GM06990 (cell line): ENCODE measurements around the gene PNKP.

Experiments used
- DNase-seq: peaks from one replicate; pipeline ENCODE4 v3.0.0-alpha.2; 2011; ENCODE audit not compliant: insufficient read length; ENCODE audit errors: extremely low read depth
- H3K27me3 ChIP-seq: replicated peaks from 2 replicates; pipeline ENCODE4 v1.6.0; 2011; ENCODE audit warnings: low read length; ENCODE audit not compliant: control insufficient read depth, insufficient read depth
- H3K36me3 ChIP-seq: 2 replicates; pipeline ENCODE4 v1.5.1; 2011; ENCODE audit warnings: low read length; ENCODE audit not compliant: control insufficient read depth, insufficient read depth
- H3K4me3 ChIP-seq: replicated peaks from 2 replicates; pipeline ENCODE4 v1.5.1; 2011; ENCODE audit warnings: low read depth, mild to moderate bottlenecking, control low read depth, low read length
- CTCF ChIP-seq: IDR thresholded peaks from 2 replicates; pipeline ENCODE4 v1.5.1; 2011; ENCODE audit warnings: low read length, control low read depth, mild to moderate bottlenecking, inconsistent platforms; ENCODE audit not compliant: insufficient read depth, poor library complexity, severe bottlenecking

The PNKP gene

GRCh38 chr19:49878744-49879070, 11.3 kb upstream of the PNKP start:
- Histone ChIP-seq H3K36me3 (peaks cover 34% of the 10 kb centered on the region), H3K27me3 (no peaks in the 10 kb centered on the region), H3K4me3 (peak overlapping the region; percentile 98)
- no peak for DNase-seq
- TF ChIP-seq CTCF = no peak

- Histone ChIP-seq H3K36me3 (peaks cover 29% of the 10 kb centered on the region), H3K4me3 (peak overlapping the region; percentile 98)
- DNase-seq = peak; percentile 96
Observed at GRCh38 chr19:49877879-49878743, 10.7 kb upstream of the PNKP start.

GRCh38 chr19:49877020-49877878, 9.9 kb upstream of the PNKP start, which contains the start of the genes AKT1S1 and TBC1D17:
AKT1S1 (minus strand) TSS chr19:49877355; CDS start chr19:49873295, 4,060 bp downstream.
TBC1D17 (plus strand) TSS chr19:49877702; CDS start chr19:49877724, 22 bp downstream.
- DNase-seq = peak; percentile 100
- TF ChIP-seq CTCF = no peak
- H3K36me3 ChIP-seq = peaks cover 22% of the 10 kb centered on the region

More at GRCh38 chr19:49877879-49878743, 10.7 kb upstream of the PNKP start:
- H3K27me3 ChIP-seq = no peaks in the 10 kb centered on the region
- no peak for TF ChIP-seq CTCF

GRCh38 chr19:49876422-49877019, 9.1 kb upstream of the PNKP start:
- H3K27me3 ChIP-seq = no peaks in the 10 kb centered on the region
- peak; percentile 98 for DNase-seq

More at GRCh38 chr19:49877020-49877878, 9.9 kb upstream of the PNKP start, which contains the start of the genes AKT1S1 and TBC1D17:
- no peaks in the 10 kb centered on the region for H3K27me3 ChIP-seq
- peak within 1 kb of the TSS; percentile 98 for H3K4me3 ChIP-seq

More at GRCh38 chr19:49876422-49877019, 9.1 kb upstream of the PNKP start:
- no peak for TF ChIP-seq CTCF
- Histone ChIP-seq H3K4me3 (peak overlapping the region; percentile 98), H3K36me3 (peaks cover 18% of the 10 kb centered on the region)
